GM21723 (cell line): ENCODE results near the gene SPTB.

Experiments used
- ATAC-seq: cut with Tn5 transposase; IDR thresholded peaks from one replicate; pipeline ENCODE4 v1.9.1; 2021; ENCODE audit warnings: mild to moderate bottlenecking, moderate library complexity; ENCODE audit not compliant: unreplicated experiment

Gene SPTB

GRCh38 chr14:64717870-64718269 lies 161.8 kb downstream of the SPTB start:
- no peak for ATAC-seq

GRCh38 chr14:64715628-64716412 lies 163.9 kb downstream of the SPTB start:
- ATAC-seq: no peak

GRCh38 chr14:64715146-64715627 lies 164.5 kb downstream of the SPTB start:
- no peak for ATAC-seq

GRCh38 chr14:64714432-64715025 lies 165.2 kb downstream of the SPTB start:
- ATAC-seq: no peak

- no peak for ATAC-seq
Measured at GRCh38 chr14:64713677-64714076, 166.0 kb downstream of the SPTB start.

DNA sequence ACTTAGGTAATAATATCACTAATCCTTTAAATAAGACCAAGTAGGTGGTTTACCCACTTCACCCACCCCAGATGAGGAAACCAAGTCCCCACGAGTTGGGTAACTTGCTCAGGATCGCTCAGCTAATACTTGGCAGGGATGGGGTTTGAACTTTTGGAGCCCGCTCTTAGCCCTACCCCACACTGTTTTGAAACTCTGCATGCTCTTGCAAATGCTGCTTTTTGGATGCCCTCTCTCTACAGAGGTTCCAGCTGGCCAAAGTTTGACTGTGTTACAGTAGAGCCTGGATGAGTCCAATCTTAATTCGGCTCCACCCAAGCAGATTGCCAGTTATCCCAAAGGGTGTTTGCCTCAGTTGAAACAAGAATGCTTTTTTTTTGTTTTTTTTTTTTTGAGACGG lies 168.7 kb downstream of the SPTB start:
- no peak for ATAC-seq

- no peak for ATAC-seq
Measured at GRCh38 chr14:64709126-64709525, 170.6 kb downstream of the SPTB start.

- ATAC-seq: no peak
Measured at GRCh38 chr14:64708148-64709004, 171.3 kb downstream of the SPTB start.

DNA sequence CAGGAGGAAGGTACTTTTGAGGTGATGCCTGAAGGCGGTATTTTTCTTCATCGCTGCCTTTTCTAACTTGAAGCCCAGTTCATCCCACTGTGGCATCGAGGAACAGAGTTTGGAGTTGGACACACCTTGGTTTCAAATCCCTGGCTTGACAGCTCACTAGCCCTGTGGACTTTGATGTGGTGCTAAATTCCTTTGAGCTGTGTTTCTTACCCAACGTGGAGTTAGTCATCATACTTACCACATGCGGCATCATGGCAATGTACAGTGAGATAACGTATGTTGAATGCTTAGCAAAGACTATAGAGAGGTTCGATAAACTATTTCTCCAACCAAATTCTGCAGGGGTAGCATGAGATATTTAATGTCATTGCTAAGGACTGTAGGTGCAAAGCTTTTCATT lies 172.0 kb downstream of the SPTB start:
- ATAC-seq: no peak

DNA sequence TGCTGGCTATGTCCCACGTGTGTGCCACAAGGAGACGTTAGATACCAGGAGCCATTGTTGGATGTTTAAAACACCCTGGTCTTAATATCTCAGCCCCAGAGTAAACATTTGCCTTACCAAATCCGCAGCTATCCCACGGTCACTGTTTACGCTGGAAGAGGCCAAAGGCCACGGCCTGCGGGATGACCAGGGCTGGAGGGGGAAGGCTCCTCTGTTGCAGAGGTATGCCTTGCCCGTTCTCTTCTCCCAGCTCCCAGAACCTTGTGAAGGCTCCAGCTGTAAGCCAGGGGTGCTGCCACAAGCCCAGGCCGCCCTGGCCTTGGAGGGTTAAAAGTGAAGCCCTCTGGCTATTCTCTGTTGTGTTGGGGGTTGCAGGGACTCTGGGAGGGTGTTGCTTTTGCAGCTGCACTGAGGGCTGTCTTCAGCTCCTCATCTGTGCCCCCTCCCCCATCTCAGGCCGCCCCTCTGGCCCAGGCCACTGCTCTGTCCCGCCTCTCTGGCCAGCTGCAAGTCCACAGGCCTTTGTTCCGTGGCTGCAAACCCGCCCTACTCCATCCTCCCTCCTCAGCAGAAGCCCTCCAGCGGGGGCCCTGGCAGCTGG lies 173.0 kb downstream of the SPTB start:
- no peak for ATAC-seq

- ATAC-seq: no peak
Measured at GRCh38 chr14:64706119-64706592, 173.6 kb downstream of the SPTB start.

DNA sequence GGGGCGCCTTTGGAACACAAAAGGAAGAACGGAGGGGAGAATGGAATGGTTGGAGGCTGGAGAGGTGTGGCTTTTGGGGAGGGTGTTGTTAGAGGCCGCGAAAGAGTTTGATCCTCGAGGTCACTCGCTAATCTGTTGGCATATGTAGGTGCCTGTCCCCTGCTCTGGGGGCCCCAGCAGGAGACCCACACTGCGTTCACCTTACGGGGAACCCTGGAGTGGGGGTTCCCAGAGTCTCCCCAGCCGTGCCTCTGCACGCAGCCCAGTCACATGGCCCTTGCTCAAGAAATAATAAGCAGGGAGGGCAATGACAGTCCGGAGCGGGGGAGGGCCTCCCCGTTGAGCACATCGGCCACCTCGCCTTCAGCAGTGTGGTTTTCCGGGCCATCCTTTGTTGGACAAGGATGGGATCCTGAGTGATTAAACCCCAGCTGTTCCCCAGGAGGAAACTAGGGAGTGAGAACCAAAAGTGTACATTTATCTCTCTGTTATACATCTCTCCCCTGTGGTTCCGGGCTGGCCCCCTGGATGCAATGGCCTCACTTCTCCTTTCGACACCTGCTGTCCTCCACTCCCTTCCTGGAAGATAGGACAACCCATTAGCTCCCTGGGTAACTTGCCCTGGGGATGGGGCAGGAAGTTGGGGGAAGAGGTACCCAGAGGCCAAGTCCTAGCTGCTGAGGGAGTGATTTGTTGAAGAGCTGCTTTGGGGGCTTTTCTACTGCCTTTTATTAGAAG lies 174.2 kb downstream of the SPTB start:
- no peak for ATAC-seq

- ATAC-seq: no peak
Measured at GRCh38 chr14:64704743-64705380, 174.8 kb downstream of the SPTB start.

GRCh38 chr14:64704143-64704742 lies 175.5 kb downstream of the SPTB start, which contains the start of gene PLEKHG3:
Gene PLEKHG3, plus strand, starts transcription at chr14:64704424. Its CDS starts 23,208 bp downstream, at chr14:64727632.
- ATAC-seq: no peak

- ATAC-seq: no peak
Measured at GRCh38 chr14:64703395-64704142, 176.1 kb downstream of the SPTB start.

GRCh38 chr14:64702493-64703394 lies 177.0 kb downstream of the SPTB start:
- ATAC-seq: no peak

GRCh38 chr14:64701660-64702059 lies 178.0 kb downstream of the SPTB start:
- ATAC-seq: no peak

GRCh38 chr14:64700894-64701293 lies 178.8 kb downstream of the SPTB start:
- ATAC-seq: no peak
